AG09319 (cell line): ENCODE measurements around the gene OCLN.
"Not testable (repeated sequence)": the region's sequence is repeated elsewhere in the genome, so short reads cannot be mapped to it uniquely, and the experiment has no call there.

ENCODE experiments used
- DNase-seq: peaks from one replicate; pipeline ENCODE4 v3.0.0-alpha.2; 2010; ENCODE audit warnings: low read depth; ENCODE audit errors: extremely low read depth
- CTCF ChIP-seq: IDR thresholded peaks from 2 replicates; pipeline ENCODE4 v1.5.1; 2011; ENCODE audit warnings: low read depth, mild to moderate bottlenecking, inconsistent platforms, low read length, moderate library complexity

Gene OCLN

GRCh38 chr5:69454460-69455249, 37.9 kb upstream of the OCLN start:
- no peak for DNase-seq
- TF ChIP-seq CTCF: no peak

- DNase-seq: not testable (repeated sequence)
Measured at GRCh38 chr5:69455428-69455988, 37.1 kb upstream of the OCLN start.

- no peak for DNase-seq
- no peak for TF ChIP-seq CTCF
Measured at GRCh38 chr5:69462170-69462569, 30.4 kb upstream of the OCLN start.

- not testable (repeated sequence) for DNase-seq
Measured at GRCh38 chr5:69466375-69466774, 26.2 kb upstream of the OCLN start.

- TF ChIP-seq CTCF: no peak
- DNase-seq: no peak
Measured at GRCh38 chr5:69467442-69468225, 25.0 kb upstream of the OCLN start.

GRCh38 chr5:69468631-69469030, 24.0 kb upstream of the OCLN start:
- TF ChIP-seq CTCF: no peak
- no peak for DNase-seq

GRCh38 chr5:69471516-69471915, 21.1 kb upstream of the OCLN start:
- DNase-seq: not testable (repeated sequence)

- DNase-seq: not testable (repeated sequence)
Measured at GRCh38 chr5:69472535-69473143, 20.0 kb upstream of the OCLN start.

- DNase-seq: no peak
- no peak for TF ChIP-seq CTCF
Measured at GRCh38 chr5:69477170-69477569, 15.4 kb upstream of the OCLN start.

GRCh38 chr5:69478296-69478695, 14.3 kb upstream of the OCLN start:
- DNase-seq: not testable (repeated sequence)
